Dendritic cell treated with granulocyte-macrophage colony-stimulating factor and Interleukin-4, amounts not matched to agents 40 ng/mL and 50 ng/mL, for 4 days (primary cell): ENCODE data around the gene FIP1L1.

ENCODE experiments used
- H3K27ac Mint-ChIP-seq: one replicate; pipeline ENCODE4 v1.8.0; 2022; ENCODE audit warnings: mild to moderate bottlenecking, mixed read lengths
- H3K27me3 Mint-ChIP-seq: one replicate; pipeline ENCODE4 v1.8.0; 2022; ENCODE audit warnings: mild to moderate bottlenecking, mixed read lengths
- H3K36me3 Mint-ChIP-seq: one replicate; pipeline ENCODE4 v1.8.0; 2022; ENCODE audit warnings: low read depth, mixed read lengths
- H3K4me1 Mint-ChIP-seq: one replicate; pipeline ENCODE4 v1.8.0; 2022; ENCODE audit warnings: low read depth, mixed read lengths
- H3K4me3 Mint-ChIP-seq: one replicate; pipeline ENCODE4 v1.8.0; 2022; ENCODE audit warnings: mild to moderate bottlenecking, moderate library complexity, mixed read lengths
- H3K9me3 Mint-ChIP-seq: one replicate; pipeline ENCODE4 v1.8.0; 2022; ENCODE audit warnings: mixed read lengths
- intact Hi-C: fragments of 100-400 bp; cut with micrococcal nuclease; formaldehyde crosslinking; loops from one replicate; pipeline ENCODE4 v1.15.0; 2022

The FIP1L1 gene

DNA sequence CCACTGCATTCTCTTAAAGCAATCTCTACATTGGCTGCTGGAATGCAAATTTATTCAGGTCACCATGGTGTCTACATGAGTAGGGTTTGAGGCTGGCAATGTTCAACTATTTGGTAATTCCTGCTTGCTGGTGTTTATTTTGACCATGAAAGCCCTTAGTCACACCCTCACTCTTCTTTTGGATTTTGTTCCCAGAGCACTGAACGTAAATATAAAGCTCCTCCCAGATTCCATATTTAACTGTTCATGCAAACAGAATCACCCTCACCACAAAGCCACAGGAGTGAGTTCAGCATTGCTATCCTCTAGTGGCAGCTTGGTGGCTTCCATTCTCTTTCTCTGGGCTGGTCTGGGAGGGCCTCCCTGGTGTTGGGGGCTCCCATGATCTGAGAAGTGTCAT lies 131.0 kb downstream of the FIP1L1 start:
- no peak overlapping the region for H3K27ac Mint-ChIP-seq
- no peaks in the 10 kb centered on the region for H3K4me1 Mint-ChIP-seq
- no peak overlapping the region for H3K4me3 Mint-ChIP-seq
- no peaks in the 10 kb centered on the region for H3K9me3 Mint-ChIP-seq
- intact Hi-C loops, result no loop called here
- no peaks in the 10 kb centered on the region for H3K27me3 Mint-ChIP-seq
- H3K36me3 Mint-ChIP-seq, result no peaks in the 10 kb centered on the region

DNA sequence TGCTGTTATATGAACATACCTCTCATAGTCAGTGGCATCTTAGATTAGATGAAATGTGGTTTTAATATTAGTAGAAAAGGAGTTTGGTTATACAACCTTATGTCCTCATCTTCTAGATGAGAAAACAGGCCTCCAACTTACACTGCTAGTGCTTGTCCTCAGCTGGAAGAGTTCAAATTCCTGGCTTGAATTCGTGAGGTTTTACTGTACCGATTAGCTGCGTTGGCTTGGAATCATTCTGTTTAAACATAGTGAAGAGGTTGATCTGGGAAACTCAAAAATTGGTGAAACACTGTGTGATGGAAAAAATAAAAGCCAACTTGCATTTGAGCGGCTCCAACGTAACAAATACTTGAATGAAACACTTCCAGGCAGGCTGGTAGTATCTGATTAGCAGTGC lies 132.9 kb downstream of the FIP1L1 start:
- H3K4me3 Mint-ChIP-seq, result no peak overlapping the region
- no peaks in the 10 kb centered on the region for H3K4me1 Mint-ChIP-seq
- intact Hi-C loops, result no loop called here
- H3K27me3 Mint-ChIP-seq, result no peaks in the 10 kb centered on the region
- H3K9me3 Mint-ChIP-seq, result no peaks in the 10 kb centered on the region
- H3K27ac Mint-ChIP-seq, result no peak overlapping the region
- H3K36me3 Mint-ChIP-seq, result no peaks in the 10 kb centered on the region
